Smooth muscle cell of the brain vasculature (primary cell): Measurements from ENCODE around the gene PGGT1B.
"Not testable (repeated sequence)": the region's sequence is repeated elsewhere in the genome, so short reads cannot be mapped to it uniquely, and the experiment has no call there.

ENCODE experiments used
- DNase-seq: peaks from one replicate; pipeline ENCODE4 v3.0.0-alpha.2; 2012; ENCODE audit warnings: low read depth, low spot score

PGGT1B gene

GRCh38 chr5:115260248-115260647 is 2.4 kb downstream of the PGGT1B start:
- no peak for DNase-seq

- no peak for DNase-seq
Measured at GRCh38 chr5:115257981-115258380, 4.7 kb downstream of the PGGT1B start.

GRCh38 chr5:115249379-115249778 is 13.3 kb downstream of the PGGT1B start:
- not testable (repeated sequence) for DNase-seq

GRCh38 chr5:115246361-115246991 is 16.2 kb downstream of the PGGT1B start:
- DNase-seq, result no peak

DNA sequence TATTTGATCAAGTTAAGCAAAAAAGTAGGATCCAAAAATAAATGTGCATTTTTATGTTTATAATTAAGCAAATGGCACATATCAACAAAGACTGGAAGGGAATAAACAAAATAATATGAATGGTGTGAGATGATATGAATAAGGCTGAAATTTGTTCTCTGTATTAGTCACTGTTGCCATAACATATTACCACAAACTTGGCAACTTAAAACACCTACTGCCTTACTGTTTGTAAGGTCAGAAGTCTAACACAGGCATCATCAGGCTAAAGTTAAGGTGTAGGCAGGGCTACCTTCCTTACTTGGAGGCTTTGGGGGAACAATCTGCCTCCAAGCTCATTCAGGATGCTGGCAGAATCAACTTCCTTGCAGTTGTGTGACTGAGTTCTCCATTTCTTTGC is 19.3 kb downstream of the PGGT1B start:
- DNase-seq, result no peak

DNA sequence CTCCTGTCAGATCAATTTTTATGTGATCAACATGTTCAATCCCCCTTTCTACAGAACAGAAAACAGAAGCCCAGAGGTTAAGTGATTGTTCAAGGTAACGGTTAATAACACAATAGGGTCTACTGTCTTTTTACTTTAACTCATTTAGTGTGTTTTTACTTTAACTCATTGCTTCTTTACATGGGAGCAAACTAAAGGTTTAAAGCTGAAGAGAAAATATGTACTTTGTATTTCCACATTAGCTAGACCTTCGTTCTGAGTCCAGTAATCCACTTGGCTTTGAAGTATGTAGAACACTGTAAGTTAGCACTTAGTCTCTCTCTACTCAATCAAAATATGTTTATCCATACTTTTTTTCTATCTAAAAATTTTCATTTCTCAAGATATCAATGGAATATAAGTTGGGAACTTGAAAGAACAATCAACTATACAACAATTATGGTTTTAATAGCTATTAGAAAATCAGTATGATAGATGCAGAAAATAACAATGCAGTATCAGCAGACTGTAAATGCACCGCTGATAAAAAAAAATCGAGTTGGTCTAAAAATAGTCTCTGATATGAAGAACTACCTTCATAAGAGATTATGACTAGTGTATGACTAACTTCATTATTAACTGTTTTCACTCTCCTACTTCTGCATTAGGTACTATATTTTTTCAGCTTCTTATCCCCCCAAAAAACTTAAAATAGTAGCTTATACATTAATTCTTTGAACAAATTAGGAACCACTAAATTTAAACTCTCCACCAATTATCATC is 20.6 kb downstream of the PGGT1B start:
- DNase-seq, result no peak

DNA sequence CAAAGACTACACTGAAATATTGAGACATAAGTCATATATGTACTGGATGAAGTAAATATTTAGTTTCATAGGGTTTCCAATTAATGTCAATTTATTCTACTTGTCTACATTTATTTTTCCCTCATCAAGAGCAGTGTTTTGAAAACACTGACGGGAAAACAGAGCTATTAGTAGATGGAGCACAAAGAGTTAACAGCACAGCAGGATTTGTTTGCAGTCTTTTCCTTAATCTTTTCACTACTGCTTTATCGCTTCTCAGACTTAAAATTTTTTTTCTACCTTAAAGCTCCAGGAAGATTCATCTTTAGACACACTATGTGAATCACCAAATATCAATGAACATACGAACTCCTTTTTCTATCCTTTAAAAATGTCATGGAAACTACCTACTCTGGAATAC is 25.6 kb downstream of the PGGT1B start:
- no peak for DNase-seq

DNA sequence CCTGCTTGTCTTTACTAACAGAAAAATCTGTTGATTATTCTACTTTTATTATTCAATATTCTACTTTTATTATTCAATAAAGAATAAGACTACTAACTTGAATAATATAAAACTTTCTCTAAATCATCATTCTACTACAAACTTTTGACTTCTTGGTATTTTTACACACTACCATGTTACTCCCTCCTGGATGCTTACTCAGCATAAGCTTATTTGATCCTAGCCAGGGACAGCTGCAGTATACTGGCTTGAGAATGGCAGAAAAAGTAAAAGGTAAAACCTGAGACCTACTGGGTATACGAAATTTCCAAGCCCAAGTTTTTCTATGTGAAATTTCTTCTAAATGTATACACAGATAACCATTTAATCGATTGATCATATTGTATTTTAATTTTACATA is 26.1 kb downstream of the PGGT1B start:
- no peak for DNase-seq

DNA sequence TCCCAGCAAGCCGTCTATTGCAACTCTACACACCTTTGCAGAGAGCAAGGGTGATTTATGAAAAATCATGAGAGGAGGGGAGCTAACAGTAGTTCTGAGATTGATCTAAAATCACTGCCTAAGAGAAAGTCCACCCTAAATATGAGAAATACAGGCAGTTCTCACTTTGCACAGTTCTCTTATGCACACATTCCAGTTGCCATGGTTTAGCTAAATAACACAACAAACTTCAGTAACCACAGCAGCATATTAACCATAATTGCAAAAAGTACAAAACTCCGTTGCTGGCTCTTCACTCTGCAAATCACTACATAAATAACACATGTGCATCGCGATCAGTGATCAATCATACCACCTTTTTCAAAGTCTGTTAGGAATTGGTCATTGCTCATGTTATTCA is 31.1 kb downstream of the PGGT1B start:
- DNase-seq, result no peak

DNA sequence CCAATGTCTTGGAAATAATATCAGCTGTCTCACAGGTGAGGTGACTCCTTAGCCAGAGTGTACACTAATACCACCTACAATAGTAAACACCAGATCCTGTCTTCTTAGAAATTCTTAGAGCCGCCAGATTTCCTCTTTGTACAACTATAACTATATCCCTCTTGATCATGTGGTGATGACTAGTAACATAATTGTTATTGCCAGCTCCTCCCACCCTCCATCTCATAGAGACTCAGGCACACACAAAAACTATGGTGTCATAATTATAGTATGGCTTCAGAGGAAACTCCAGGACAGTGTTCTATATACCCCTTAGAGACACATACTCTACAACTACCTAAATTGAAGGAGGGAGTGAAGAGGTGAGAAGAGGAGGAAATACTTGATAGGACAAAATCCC is 33.1 kb downstream of the PGGT1B start:
- DNase-seq, result no peak

DNA sequence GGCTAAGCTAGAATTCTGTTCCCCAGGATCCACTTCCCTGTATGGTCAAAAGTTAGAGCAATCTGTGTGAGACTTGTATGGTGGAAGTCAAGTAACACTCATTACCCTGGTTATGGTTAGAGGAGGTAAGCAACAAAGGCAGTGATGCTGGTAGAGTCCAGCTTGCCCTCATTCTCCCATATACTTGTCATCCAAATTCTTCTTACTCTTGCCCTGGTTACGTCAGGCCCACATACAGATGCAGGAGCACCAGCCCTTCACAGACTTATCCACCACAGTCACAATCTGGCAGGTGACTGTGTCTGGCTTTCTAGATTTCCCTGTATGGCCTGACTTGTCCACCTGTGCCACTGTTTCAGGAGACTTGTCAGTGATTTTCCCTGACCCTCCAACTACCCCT is 35.4 kb downstream of the PGGT1B start:
- DNase-seq, result no peak

DNA sequence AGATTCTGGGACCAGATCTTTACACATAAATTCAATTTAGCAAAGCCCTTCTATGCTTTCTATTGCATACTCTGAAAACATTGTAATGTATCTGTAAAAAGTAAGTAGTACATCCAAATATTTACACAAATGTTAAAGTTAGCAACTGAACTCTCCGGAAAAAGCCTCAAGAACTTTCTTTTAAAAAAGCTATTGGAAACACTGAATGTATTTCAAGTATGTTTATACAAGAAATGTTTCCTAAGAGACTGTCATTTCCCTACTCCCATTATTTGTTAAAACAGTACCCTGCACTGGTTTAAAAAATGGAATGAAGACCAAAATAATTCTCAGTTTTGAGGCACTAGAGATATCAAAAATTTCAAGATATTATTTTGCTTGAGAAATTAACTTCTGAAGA is 48.1 kb downstream of the PGGT1B start:
- peak; percentile 4 for DNase-seq

GRCh38 chr5:115209279-115209678 is 53.4 kb downstream of the PGGT1B start:
- DNase-seq, result no peak

GRCh38 chr5:115202952-115203351 is 59.7 kb downstream of the PGGT1B start:
- DNase-seq, result no peak

DNA sequence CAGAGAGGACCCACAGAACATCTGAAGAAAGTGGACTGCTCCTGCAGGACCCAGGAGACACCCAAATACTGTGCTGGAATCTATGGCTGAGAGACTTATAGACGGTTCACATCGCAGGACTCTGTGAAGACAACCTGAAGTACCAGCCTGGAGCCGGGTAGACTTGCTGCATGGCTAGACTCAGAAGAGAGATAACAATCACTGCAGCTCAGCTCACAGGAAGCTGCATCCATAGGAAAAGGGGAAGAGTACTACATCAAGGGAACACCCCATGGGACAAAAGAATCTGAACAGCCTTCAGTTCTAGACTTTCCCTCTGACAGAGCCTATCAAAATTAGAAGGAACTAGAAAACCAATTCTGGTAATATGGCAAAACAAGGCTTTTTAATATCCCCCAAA is 66.5 kb downstream of the PGGT1B start:
- DNase-seq, result no peak

- DNase-seq, result no peak
Measured at GRCh38 chr5:115194676-115195075, 68.0 kb downstream of the PGGT1B start.

DNA sequence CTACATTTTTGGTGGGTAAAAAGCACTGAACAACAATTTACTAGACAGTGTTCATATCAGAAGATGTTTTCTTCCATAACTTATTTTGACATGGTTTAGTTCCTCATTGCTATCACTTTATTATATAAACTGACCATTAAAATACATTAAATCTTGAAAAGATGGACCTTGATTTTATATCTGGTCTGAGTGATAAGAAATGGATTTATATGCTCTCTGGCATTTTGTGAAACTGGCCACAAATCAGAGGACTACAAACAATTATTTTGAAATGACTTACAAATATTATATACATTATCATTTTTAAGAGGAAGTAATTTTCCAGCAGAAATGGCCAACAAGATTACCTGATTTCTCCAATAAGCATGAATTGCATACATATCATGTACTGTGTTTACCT is 69.4 kb downstream of the PGGT1B start:
- no peak for DNase-seq

- no peak for DNase-seq
Measured at GRCh38 chr5:115192098-115192497, 70.6 kb downstream of the PGGT1B start.

GRCh38 chr5:115191474-115192031 is 71.1 kb downstream of the PGGT1B start:
- no peak for DNase-seq

- no peak for DNase-seq
Measured at GRCh38 chr5:115190388-115190787, 72.3 kb downstream of the PGGT1B start.

DNA sequence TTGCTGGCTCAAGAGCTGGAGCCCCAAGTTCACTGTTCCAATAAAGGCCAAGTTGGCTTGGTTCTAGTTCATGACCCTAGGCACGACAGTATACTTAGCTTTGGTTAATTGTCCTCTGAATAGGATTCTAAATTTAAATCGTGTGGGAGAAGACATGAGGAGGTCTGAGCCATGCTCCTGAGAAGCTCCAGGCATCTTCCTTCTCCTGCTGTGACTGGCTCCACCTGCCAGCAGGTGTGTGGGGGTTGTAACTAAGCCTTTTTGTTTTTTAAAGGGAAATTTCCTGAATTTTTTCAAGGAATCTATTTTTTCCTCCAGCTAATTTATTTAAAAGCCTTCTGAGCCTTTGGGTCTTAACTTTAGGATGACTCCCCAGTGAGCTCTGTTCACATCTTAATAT is 72.8 kb downstream of the PGGT1B start:
- no peak for DNase-seq

DNA sequence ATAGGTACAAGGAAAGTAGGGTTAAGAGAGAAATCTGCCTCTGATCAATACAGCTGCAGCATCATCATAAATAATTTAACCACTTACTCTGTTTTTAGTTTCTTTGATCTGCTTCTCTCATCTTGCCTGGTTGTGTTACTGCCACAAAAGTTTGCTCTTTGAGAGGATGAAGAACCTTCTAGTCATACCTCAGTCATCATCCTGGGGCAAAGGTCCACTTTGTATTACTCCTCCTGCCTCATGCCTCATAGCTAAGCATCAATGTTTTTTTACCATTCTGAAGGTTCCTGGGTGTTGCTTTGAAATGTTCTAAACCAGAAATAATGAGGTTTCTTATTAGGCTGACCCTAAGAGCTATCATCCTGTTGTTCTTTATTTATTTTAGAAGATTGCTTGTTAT is 75.9 kb downstream of the PGGT1B start:
- DNase-seq, result no peak

DNA sequence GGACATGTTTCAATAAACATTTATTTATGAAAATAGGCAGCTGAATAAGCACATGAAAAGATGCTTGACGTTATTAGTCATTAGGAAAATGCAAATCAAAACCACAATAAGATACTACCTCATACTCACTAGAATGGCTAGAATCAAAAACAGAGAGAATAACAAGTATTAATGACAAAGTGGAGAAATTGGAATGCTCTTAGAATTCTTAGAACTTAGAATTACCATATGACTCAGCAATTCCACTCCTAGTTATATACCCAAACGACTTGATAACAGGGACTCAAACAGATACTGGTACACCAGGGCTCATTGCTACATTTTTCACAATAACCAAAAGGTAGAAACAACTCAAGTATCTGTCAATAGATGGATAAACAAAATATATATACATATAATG is 77.9 kb downstream of the PGGT1B start:
- no peak for DNase-seq
